PC-9 (cell line): Measurements from ENCODE around the gene NOTCH3. TPM values are rescaled to one million over a fixed set of nuclear protein-coding genes. Genes with fewer than 3 reads are reported as not detected.
A peak's percentile ranks its signal among the peaks of the same experiment; 100 is the strongest.

Experiments
- BruUV-seq: library from RNA; stranded (reverse); fragments of 400-500 nt; replicated peaks from 2 replicates; lab custom pipeline; 2021; lab: Mats Ljungman, UMichigan
- CTCF ChIA-PET: fragments of 300-600 bp; sonication (Branson Sonifier 250); formaldehyde crosslinking; loops from one replicate; lab custom pipeline; 2022; ENCODE audit warnings: antibody characterized with exemption; lab: Charles Lee
- POLR2A ChIA-PET: fragments of 300-600 bp; sonication (Branson Sonifier 250); formaldehyde crosslinking; loops from one replicate; lab custom pipeline; 2022; ENCODE audit warnings: antibody characterized with exemption; ENCODE audit not compliant: unreplicated experiment; lab: Charles Lee
- DNase-seq, 2 experiments: peaks; one replicate each; pipeline versions ENCODE4 v3.0.0 to v3.0.0-alpha.2; 2015 to 2022; ENCODE audit warnings: mixed read lengths in 1 of 2
- H2AFZ ChIP-seq: fragments of 200-600 bp; sonication (generic); 2 replicates; pipeline ENCODE4 v1.8.1; 2017; ENCODE audit warnings: antibody characterized with exemption
- H3F3A ChIP-seq: fragments of 200-600 bp; sonication (generic); 2 replicates; pipeline ENCODE4 v1.8.1; 2017; ENCODE audit warnings: antibody characterized with exemption, mild to moderate bottlenecking, low read depth; ENCODE audit not compliant: insufficient read depth
- H3K27ac ChIP-seq: fragments of 200-600 bp; sonication (generic); 2 replicates; pipeline ENCODE4 v1.6.1; 2016; ENCODE audit warnings: mixed run types
- H3K27me3 ChIP-seq: fragments of 200-600 bp; sonication (generic); 2 replicates; pipeline ENCODE4 v1.6.1; 2016; ENCODE audit warnings: low read depth, mixed run types; ENCODE audit not compliant: insufficient read depth
- H3K36me3 ChIP-seq: fragments of 200-600 bp; sonication (generic); 2 replicates; pipeline ENCODE4 v1.6.1; 2016; ENCODE audit warnings: low read depth, mixed run types
- H3K4me1 ChIP-seq: fragments of 200-600 bp; sonication (generic); replicated peaks from 2 replicates; pipeline ENCODE4 v1.6.1; 2016; ENCODE audit warnings: mixed run types; ENCODE audit not compliant: insufficient read depth
- H3K4me2 ChIP-seq: fragments of 200-600 bp; sonication (generic); 2 replicates; pipeline ENCODE4 v1.6.1; 2017; ENCODE audit warnings: mixed run types
- H3K4me3 ChIP-seq: fragments of 200-600 bp; sonication (generic); 2 replicates; pipeline ENCODE4 v1.6.1; 2016; ENCODE audit warnings: mixed run types
- H3K79me2 ChIP-seq: fragments of 200-600 bp; sonication (generic); 2 replicates; pipeline ENCODE4 v1.6.1; 2017; ENCODE audit warnings: low read depth, mixed run types
- H3K9me2 ChIP-seq: fragments of 200-600 bp; sonication (generic); 2 replicates; pipeline ENCODE4 v1.8.1; 2017; ENCODE audit warnings: mild to moderate bottlenecking; ENCODE audit not compliant: insufficient read depth
- H3K9me3 ChIP-seq: fragments of 200-600 bp; sonication (generic); 2 replicates; pipeline ENCODE4 v1.8.1; 2016; ENCODE audit warnings: low read depth; ENCODE audit not compliant: insufficient read depth
- H4K20me1 ChIP-seq: fragments of 200-600 bp; sonication (generic); 2 replicates; pipeline ENCODE4 v1.8.1; 2017; ENCODE audit not compliant: insufficient read depth
- EZH2 ChIP-seq: fragments of 200-600 bp; sonication (generic); IDR thresholded peaks from 2 replicates; pipeline ENCODE4 v1.8.0; 2017; ENCODE audit warnings: antibody characterized with exemption, low read depth
- intact Hi-C: fragments of 100-400 bp; cut with micrococcal nuclease; formaldehyde crosslinking; loops from one replicate; pipeline ENCODE4 v1.10.0; 2022; ENCODE audit not compliant: unreplicated experiment
- total RNA-seq: library from RNA; stranded (reverse); gene quantifications from 2 replicates; pipeline ENCODE4 v1.2.3, GENCODE V29; 2021
- TF ChIP-seq, protein P1 (sequence below): fragments of 200-600 bp; sonication (generic); conservative IDR thresholded peaks from 2 replicates; pipeline ENCODE4 v1.6.1; 2017; ENCODE audit warnings: mixed run types, antibody characterized with exemption, mild to moderate bottlenecking, moderate library complexity

NOTCH3 gene
- total RNA-seq, 1 experiment from 2014 or later, result 115 TPM

GRCh38 chr19:15126131-15126910 is 74.5 kb downstream of the NOTCH3 start:
- CTCF ChIA-PET, result interaction anchor here (0.9 kb wide), 1 partner anchor 28 kb away, joined by 5 read pairs; no protein-coding TSS in a partner anchor
- Histone ChIP-seq H3K9me3 (no peaks in the 10 kb centered on the region), H3K9me2 (no peaks in the 10 kb centered on the region), H3K27ac (peak overlapping the region; percentile 21), H3K4me1 (peaks cover 42% of the 10 kb centered on the region), H3K4me2 (peak overlapping the region; percentile 93), H3K4me3 (peak overlapping the region; percentile 94), H2AFZ (peak overlapping the region; percentile 97; the same call in 1 of the 2 replicates), H3K79me2 (peaks cover 24% of the 10 kb centered on the region), H4K20me1 (no peaks in the 10 kb centered on the region), H3F3A (peaks cover 34% of the 10 kb centered on the region), H3K36me3 (no peaks in the 10 kb centered on the region), H3K27me3 (no peaks in the 10 kb centered on the region)
- no peak for DNase-seq
- intact Hi-C loops, result no loop called here
- TF ChIP-seq EZH2, result no peak
- BruUV-seq, result TSS peak; percentile 96
- POLR2A ChIA-PET, result interaction anchor here (0.6 to 0.8 kb wide), 5 partner anchors 10 to 1533 kb away, joined by 3 to 6 read pairs (median 3); partner anchors contain the start of gene AKAP8

- Histone ChIP-seq H3K4me3 (peak overlapping the region; percentile 94), H3K36me3 (no peaks in the 10 kb centered on the region), H3K9me3 (no peaks in the 10 kb centered on the region), H3K4me2 (peak overlapping the region; percentile 93), H3K79me2 (peaks cover 24% of the 10 kb centered on the region), H3K9me2 (no peaks in the 10 kb centered on the region), H3K27ac (peak overlapping the region; percentile 75), H3K27me3 (no peaks in the 10 kb centered on the region), H2AFZ (peak overlapping the region; percentile 97), H3K4me1 (peaks cover 33% of the 10 kb centered on the region), H3F3A (peaks cover 27% of the 10 kb centered on the region), H4K20me1 (no peaks in the 10 kb centered on the region)
- CTCF ChIA-PET, result no interaction called here
- DNase-seq, result peak; percentile 96 to 97
- no peak for TF ChIP-seq EZH2
- intact Hi-C loops, result no loop called here
- POLR2A ChIA-PET, result interaction anchor here (0.6 to 0.8 kb wide), 4 partner anchors 10 to 1534 kb away, joined by 3 to 6 read pairs (median 4); partner anchors contain the start of gene AKAP8
- BruUV-seq, result TSS peak; percentile 41
Measured at GRCh38 chr19:15125232-15126067, 75.3 kb downstream of the NOTCH3 start.

- H2AFZ ChIP-seq, result peak overlapping the region; percentile 97
- CTCF ChIA-PET, result no interaction called here
- POLR2A ChIA-PET, result no interaction called here
- no peaks in the 10 kb centered on the region for H3K9me3 ChIP-seq
- H3F3A ChIP-seq, result peaks cover 25% of the 10 kb centered on the region
- H3K9me2 ChIP-seq, result no peaks in the 10 kb centered on the region
- no peak for TF ChIP-seq EZH2
- TF ChIP-seq, protein P1, sequence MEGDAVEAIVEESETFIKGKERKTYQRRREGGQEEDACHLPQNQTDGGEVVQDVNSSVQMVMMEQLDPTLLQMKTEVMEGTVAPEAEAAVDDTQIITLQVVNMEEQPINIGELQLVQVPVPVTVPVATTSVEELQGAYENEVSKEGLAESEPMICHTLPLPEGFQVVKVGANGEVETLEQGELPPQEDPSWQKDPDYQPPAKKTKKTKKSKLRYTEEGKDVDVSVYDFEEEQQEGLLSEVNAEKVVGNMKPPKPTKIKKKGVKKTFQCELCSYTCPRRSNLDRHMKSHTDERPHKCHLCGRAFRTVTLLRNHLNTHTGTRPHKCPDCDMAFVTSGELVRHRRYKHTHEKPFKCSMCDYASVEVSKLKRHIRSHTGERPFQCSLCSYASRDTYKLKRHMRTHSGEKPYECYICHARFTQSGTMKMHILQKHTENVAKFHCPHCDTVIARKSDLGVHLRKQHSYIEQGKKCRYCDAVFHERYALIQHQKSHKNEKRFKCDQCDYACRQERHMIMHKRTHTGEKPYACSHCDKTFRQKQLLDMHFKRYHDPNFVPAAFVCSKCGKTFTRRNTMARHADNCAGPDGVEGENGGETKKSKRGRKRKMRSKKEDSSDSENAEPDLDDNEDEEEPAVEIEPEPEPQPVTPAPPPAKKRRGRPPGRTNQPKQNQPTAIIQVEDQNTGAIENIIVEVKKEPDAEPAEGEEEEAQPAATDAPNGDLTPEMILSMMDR, result no peak
- H3K27ac ChIP-seq, result peak overlapping the region; percentile 75
- H3K79me2 ChIP-seq, result peaks cover 24% of the 10 kb centered on the region
- DNase-seq, result no peak
- H3K36me3 ChIP-seq, result peaks cover 5% of the 10 kb centered on the region; the same call in 1 of the 2 replicates
- H4K20me1 ChIP-seq, result no peaks in the 10 kb centered on the region
- BruUV-seq, result no TSS peak
- no peaks in the 10 kb centered on the region for H3K27me3 ChIP-seq
- peaks cover 26% of the 10 kb centered on the region for H3K4me1 ChIP-seq
- peak overlapping the region; percentile 93 for H3K4me2 ChIP-seq
- intact Hi-C loops, result no loop called here
- peak overlapping the region; percentile 94 for H3K4me3 ChIP-seq
Measured at GRCh38 chr19:15124572-15125231, 76.1 kb downstream of the NOTCH3 start.
